Endodermal cell (in vitro differentiated cells): ENCODE results near the gene HNF1B. TPM values are rescaled to one million over a fixed set of nuclear protein-coding genes. Genes with fewer than 3 reads are reported as not detected.
A peak's percentile ranks its signal among the peaks of the same experiment; 100 is the strongest.

Experiments used
- DNase-seq: peaks from one replicate; pipeline ENCODE4 v3.0.0-alpha.2; 2017
- H3K27ac ChIP-seq: 2 replicates; pipeline ENCODE4 v1.5.1; 2013; ENCODE audit warnings: mild to moderate bottlenecking, low read depth, low read length, moderate library complexity
- H3K27me3 ChIP-seq: 2 replicates; pipeline ENCODE4 v1.6.1; 2013; ENCODE audit warnings: mild to moderate bottlenecking, low read length, moderate library complexity; ENCODE audit not compliant: insufficient read depth, control insufficient read depth, poor library complexity, severe bottlenecking
- H3K36me3 ChIP-seq: 2 replicates; pipeline ENCODE4 v1.7.0; 2013; ENCODE audit warnings: mild to moderate bottlenecking, low read length, moderate library complexity; ENCODE audit not compliant: control insufficient read depth, insufficient read depth
- H3K4me1 ChIP-seq: one replicate; pipeline ENCODE4 v1.7.0; 2013; ENCODE audit warnings: low read length; ENCODE audit not compliant: control insufficient read depth, insufficient read depth
- H3K4me3 ChIP-seq: 2 replicates; pipeline ENCODE4 v1.5.1; 2013; ENCODE audit warnings: mild to moderate bottlenecking, low read length, moderate library complexity
- H3K9ac ChIP-seq: 2 replicates; pipeline ENCODE4 v1.6.1; 2013; ENCODE audit warnings: mild to moderate bottlenecking, low read length, moderate library complexity; ENCODE audit not compliant: poor library complexity, severe bottlenecking; ENCODE audit errors: extremely low read depth
- H3K9me3 ChIP-seq: 2 replicates; pipeline ENCODE4 v1.6.1; 2013; ENCODE audit warnings: mild to moderate bottlenecking, low read length, moderate library complexity; ENCODE audit not compliant: control insufficient read depth
- H3K27ac Mint-ChIP-seq: 2 replicates; pipeline ENCODE4 v1.8.0; 2020; ENCODE audit warnings: mixed read lengths
- H3K27me3 Mint-ChIP-seq: 2 replicates; pipeline ENCODE4 v1.8.0; 2021; ENCODE audit warnings: mild to moderate bottlenecking, mixed read lengths; ENCODE audit not compliant: insufficient read depth
- H3K36me3 Mint-ChIP-seq: 2 replicates; pipeline ENCODE4 v1.8.0; 2020; ENCODE audit warnings: low read depth, mixed read lengths
- H3K4me1 Mint-ChIP-seq: 2 replicates; pipeline ENCODE4 v1.8.0; 2020; ENCODE audit warnings: mixed read lengths
- H3K4me3 Mint-ChIP-seq: 2 replicates; pipeline ENCODE4 v1.8.0; 2020; ENCODE audit warnings: mild to moderate bottlenecking, moderate library complexity, mixed read lengths
- H3K9me3 Mint-ChIP-seq: 2 replicates; pipeline ENCODE4 v1.8.0; 2020; ENCODE audit warnings: mild to moderate bottlenecking, mixed read lengths
- CTCF ChIP-seq: fragments of 200-600 bp; sonication (generic); conservative IDR thresholded peaks from 2 replicates; pipeline ENCODE4 v1.5.0; 2021; ENCODE audit warnings: antibody characterized with exemption, mild to moderate bottlenecking
- WGBS, 2 experiments: methylation state at CpG; one replicate each; pipeline versions ENCODE4 v1.1.5 to v1.1.7; 2013; ENCODE audit warnings: missing lambda C conversion rate in 2 of 2, mixed read lengths in 1 of 2; ENCODE audit not compliant: insufficient coverage in 1 of 2, insufficient read length in 1 of 2; 5-methylcytosine and 5-hydroxymethylcytosine counted together
- total RNA-seq, 2 donors: library from RNA; stranded (reverse); fragmentation: NEBNext Ultra II Directional in 1 of 2; extraction: Animal tissue kit (Norgen Biotek cat#: 25700) in 1 of 2; gene quantifications; 2 replicates in 1 of 2; 3 replicates in 1 of 2; pipeline ENCODE4 v1.2.1, GENCODE V29; 2021

HNF1B gene
- total RNA-seq, 2 donors from 2014 or later: 39.7 to 42.7 TPM

GRCh38 chr17:37651849-37652248 lies 93.0 kb downstream of the HNF1B start:
- WGBS, 2 experiments: 79 to 87% methylated on average over 2 of the region's 2 CpGs
- H3K4me3 Mint-ChIP-seq: no peak overlapping the region
- Histone ChIP-seq H3K27ac (no peak overlapping the region), H3K4me3 (no peak overlapping the region), H3K27me3 (peaks cover 22% of the 10 kb centered on the region), H3K36me3 (no peaks in the 10 kb centered on the region), H3K9me3 (no peaks in the 10 kb centered on the region), H3K9ac (no peak overlapping the region), H3K4me1 (no peaks in the 10 kb centered on the region)
- H3K36me3 Mint-ChIP-seq: no peaks in the 10 kb centered on the region
- H3K27me3 Mint-ChIP-seq: peaks cover 20% of the 10 kb centered on the region
- peaks cover 2% of the 10 kb centered on the region for H3K4me1 Mint-ChIP-seq
- H3K27ac Mint-ChIP-seq: no peak overlapping the region
- no peak for DNase-seq
- TF ChIP-seq CTCF: no peak
- H3K9me3 Mint-ChIP-seq: no peaks in the 10 kb centered on the region

- H3K27ac Mint-ChIP-seq: no peak overlapping the region
- H3K27ac ChIP-seq: no peak overlapping the region
- no peak overlapping the region for H3K9ac ChIP-seq
- H3K9me3 ChIP-seq: no peaks in the 10 kb centered on the region
- no peak overlapping the region for H3K4me3 Mint-ChIP-seq
- no peaks in the 10 kb centered on the region for H3K36me3 Mint-ChIP-seq
- peak; percentile 81 for DNase-seq
- WGBS, 2 experiments: 8 to 53% methylated on average over 3 to 6 of the region's 6 CpGs
- no peaks in the 10 kb centered on the region for H3K4me1 ChIP-seq
- TF ChIP-seq CTCF: peak; percentile 81
- peaks cover 35% of the 10 kb centered on the region for H3K27me3 ChIP-seq
- H3K36me3 ChIP-seq: no peaks in the 10 kb centered on the region
- peaks cover 32% of the 10 kb centered on the region for H3K27me3 Mint-ChIP-seq
- peaks cover 2% of the 10 kb centered on the region for H3K4me1 Mint-ChIP-seq
- H3K9me3 Mint-ChIP-seq: no peaks in the 10 kb centered on the region
- no peak overlapping the region for H3K4me3 ChIP-seq
These were observed 94.3 kb downstream of the HNF1B start for GRCh38 chr17:37650419-37651003.

DNA sequence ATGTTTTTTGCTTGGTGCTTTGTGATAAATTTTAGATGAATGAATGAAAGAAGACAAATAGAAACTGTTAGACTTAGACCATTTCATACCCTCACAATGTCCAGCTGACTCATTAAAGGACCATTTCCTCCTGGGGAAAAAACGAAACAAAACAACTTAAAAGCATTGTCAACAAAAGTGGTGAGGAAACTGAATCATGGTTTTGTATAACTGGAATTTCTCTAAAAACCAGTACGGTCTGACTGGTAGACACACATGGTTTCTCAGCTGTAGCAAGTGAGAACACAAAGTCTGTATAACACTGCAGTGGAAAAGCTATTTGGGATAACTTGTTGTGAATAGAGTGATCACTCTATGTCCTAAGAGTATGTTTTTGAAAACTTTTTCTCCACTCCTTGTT lies 96.3 kb downstream of the HNF1B start:
- no peak for DNase-seq
- no peak overlapping the region for H3K9ac ChIP-seq
- H3K27ac Mint-ChIP-seq: no peak overlapping the region

More for the DNA sequence above, 96.3 kb downstream of the HNF1B start:
- no peak for TF ChIP-seq CTCF
- Mint-ChIP-seq H3K27me3 (peaks cover 42% of the 10 kb centered on the region), H3K4me1 (peaks cover 8% of the 10 kb centered on the region), H3K36me3 (no peaks in the 10 kb centered on the region), H3K9me3 (no peaks in the 10 kb centered on the region), H3K4me3 (no peak overlapping the region)
- Histone ChIP-seq H3K27me3 (peaks cover 37% of the 10 kb centered on the region), H3K36me3 (no peaks in the 10 kb centered on the region), H3K4me3 (no peak overlapping the region), H3K4me1 (peaks cover 3% of the 10 kb centered on the region), H3K27ac (no peak overlapping the region), H3K9me3 (no peaks in the 10 kb centered on the region)
- WGBS, 2 experiments: 43 to 74% methylated on average over 2 of the region's 2 CpGs
